ENCODE data around the gene DUOXA1.
A peak's percentile ranks its signal among the peaks of the same experiment; 100 is the strongest.

DUOXA1 gene

DNA sequence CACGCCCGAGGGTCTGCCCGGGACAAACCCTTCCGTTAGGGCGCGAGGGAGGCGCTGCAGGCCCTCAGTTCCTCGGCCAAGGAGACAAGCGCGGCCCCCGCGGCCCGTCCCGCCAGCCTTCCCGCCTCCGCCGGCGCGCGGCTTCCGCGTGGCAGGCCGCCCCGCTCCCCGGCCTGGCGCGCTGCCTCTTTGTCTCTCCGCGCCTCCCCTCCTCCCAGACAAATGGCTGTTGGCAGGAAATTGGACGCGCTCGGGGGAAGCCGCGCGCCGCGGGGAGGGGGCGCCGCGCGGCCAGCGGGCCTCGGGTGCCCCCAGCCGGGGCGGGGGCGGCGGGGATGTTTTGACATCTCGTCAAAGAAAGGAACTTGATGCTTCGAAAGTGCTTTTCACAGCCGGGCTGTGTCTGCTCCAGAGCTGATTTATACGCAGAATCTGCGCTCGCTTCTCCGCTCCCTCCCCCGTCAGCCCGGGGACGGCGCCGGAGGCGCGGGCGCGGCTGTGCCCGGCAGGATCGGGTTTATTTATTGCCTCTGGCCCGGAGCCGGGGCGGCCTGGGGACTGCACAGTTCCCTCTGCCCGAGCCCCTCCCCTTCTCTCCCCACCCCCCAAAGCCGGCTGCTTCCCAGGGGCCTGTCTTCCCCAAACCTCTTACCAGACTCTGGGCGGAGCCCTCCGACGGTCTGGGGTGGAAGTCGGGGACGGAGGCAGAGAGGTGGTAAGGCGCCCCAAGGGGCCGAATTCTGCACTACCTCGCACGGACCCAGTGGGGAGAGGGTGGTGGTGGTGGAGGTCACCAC is 37.4 kb upstream of the DUOXA1 start:
- TF ChIP-seq SIN3A (IDR thresholded peaks at IDR 0.05; ENCODE audit: borderline replicate concordance, insufficient read depth, low read length) (no peak), FOXP2 (optimal IDR thresholded peaks at IDR 0.05; ENCODE audit: borderline replicate concordance, extremely low read depth, extremely low read length, insufficient read depth) (peak; percentile 34), TAF1 (IDR thresholded peaks at IDR 0.05; ENCODE audit: borderline replicate concordance, insufficient read depth, low read length) (no peak)

DNA sequence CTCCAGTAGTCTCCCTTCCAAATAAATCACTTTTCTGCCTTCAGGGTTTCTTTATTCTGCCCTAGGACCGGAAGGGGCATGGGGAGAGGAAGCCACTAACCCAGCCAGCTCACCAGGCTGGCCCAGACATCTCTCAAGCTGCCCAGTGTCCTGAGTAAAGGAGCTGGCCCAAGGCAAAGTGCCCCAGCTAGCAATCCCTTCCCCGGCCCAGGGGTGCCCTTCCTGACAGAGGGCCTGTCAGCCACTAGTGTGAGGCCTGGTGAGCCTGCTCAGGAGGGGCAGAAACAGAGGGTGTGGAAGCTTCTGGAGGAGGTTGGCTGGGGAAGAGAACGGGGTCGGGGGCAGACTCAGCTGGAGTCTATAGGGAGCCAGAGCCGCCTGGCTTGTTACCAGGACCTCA is 35.9 kb upstream of the DUOXA1 start:
- TF ChIP-seq TAF1 (IDR thresholded peaks at IDR 0.05; ENCODE audit: borderline replicate concordance, insufficient read depth, low read length) = no peak
- no peak for TF ChIP-seq SIN3A (IDR thresholded peaks at IDR 0.05; ENCODE audit: borderline replicate concordance, insufficient read depth, low read length)
- TF ChIP-seq FOXP2 (optimal IDR thresholded peaks at IDR 0.05; ENCODE audit: borderline replicate concordance, extremely low read depth, extremely low read length, insufficient read depth) = no peak
- TF ChIP-seq, protein P1, sequence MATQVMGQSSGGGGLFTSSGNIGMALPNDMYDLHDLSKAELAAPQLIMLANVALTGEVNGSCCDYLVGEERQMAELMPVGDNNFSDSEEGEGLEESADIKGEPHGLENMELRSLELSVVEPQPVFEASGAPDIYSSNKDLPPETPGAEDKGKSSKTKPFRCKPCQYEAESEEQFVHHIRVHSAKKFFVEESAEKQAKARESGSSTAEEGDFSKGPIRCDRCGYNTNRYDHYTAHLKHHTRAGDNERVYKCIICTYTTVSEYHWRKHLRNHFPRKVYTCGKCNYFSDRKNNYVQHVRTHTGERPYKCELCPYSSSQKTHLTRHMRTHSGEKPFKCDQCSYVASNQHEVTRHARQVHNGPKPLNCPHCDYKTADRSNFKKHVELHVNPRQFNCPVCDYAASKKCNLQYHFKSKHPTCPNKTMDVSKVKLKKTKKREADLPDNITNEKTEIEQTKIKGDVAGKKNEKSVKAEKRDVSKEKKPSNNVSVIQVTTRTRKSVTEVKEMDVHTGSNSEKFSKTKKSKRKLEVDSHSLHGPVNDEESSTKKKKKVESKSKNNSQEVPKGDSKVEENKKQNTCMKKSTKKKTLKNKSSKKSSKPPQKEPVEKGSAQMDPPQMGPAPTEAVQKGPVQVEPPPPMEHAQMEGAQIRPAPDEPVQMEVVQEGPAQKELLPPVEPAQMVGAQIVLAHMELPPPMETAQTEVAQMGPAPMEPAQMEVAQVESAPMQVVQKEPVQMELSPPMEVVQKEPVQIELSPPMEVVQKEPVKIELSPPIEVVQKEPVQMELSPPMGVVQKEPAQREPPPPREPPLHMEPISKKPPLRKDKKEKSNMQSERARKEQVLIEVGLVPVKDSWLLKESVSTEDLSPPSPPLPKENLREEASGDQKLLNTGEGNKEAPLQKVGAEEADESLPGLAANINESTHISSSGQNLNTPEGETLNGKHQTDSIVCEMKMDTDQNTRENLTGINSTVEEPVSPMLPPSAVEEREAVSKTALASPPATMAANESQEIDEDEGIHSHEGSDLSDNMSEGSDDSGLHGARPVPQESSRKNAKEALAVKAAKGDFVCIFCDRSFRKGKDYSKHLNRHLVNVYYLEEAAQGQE (IDR thresholded peaks at IDR 0.05; ENCODE audit: insufficient read depth in 1 of 2, low read depth in 2 of 2, low read length in 2 of 2) = no peak
- no peak for TF ChIP-seq POLR2AphosphoS5 (IDR thresholded peaks at IDR 0.05; ENCODE audit: low read depth, low read length)

DNA sequence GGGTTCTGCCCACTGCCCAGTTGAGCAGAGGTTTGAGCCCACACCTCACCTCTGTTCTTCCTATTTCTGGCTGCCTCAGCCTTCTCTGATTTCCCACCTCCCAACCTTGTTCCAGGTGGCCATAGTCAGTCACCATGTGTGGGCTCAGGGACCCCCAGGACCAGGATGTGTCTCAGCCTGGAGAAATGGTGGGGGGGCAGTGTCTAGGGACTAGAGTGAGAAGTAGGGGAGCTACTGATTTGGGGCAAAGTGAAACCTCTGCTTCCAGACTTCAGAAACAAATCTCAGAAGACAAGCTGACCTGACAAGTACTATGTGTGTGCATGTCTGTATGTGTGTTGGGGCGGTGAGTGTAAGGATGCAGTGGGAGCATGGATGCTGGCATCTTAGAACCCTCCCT is 35.2 kb upstream of the DUOXA1 start:
- TF ChIP-seq TAF1 (IDR thresholded peaks at IDR 0.05; ENCODE audit: borderline replicate concordance, insufficient read depth, low read length) (no peak), FOXP2 (optimal IDR thresholded peaks at IDR 0.05; ENCODE audit: borderline replicate concordance, extremely low read depth, extremely low read length, insufficient read depth) (no peak), SIN3A (IDR thresholded peaks at IDR 0.05; ENCODE audit: borderline replicate concordance, insufficient read depth, low read length) (no peak)
- TF ChIP-seq, protein P1 (IDR thresholded peaks at IDR 0.05; ENCODE audit: insufficient read depth in 1 of 2, low read depth in 2 of 2, low read length in 2 of 2) = no peak

GRCh38 chr15:45163508-45163856 is 33.8 kb upstream of the DUOXA1 start:
- TF ChIP-seq TAF1 (IDR thresholded peaks at IDR 0.05; ENCODE audit: borderline replicate concordance, insufficient read depth, low read length) (no peak), FOXP2 (optimal IDR thresholded peaks at IDR 0.05; ENCODE audit: borderline replicate concordance, extremely low read depth, extremely low read length, insufficient read depth) (no peak), POLR2AphosphoS5 (IDR thresholded peaks at IDR 0.05; ENCODE audit: low read depth, low read length) (no peak)
- TF ChIP-seq, protein P1 (IDR thresholded peaks at IDR 0.05; ENCODE audit: insufficient read depth in 1 of 2, low read depth in 2 of 2, low read length in 2 of 2) = no peak

DNA sequence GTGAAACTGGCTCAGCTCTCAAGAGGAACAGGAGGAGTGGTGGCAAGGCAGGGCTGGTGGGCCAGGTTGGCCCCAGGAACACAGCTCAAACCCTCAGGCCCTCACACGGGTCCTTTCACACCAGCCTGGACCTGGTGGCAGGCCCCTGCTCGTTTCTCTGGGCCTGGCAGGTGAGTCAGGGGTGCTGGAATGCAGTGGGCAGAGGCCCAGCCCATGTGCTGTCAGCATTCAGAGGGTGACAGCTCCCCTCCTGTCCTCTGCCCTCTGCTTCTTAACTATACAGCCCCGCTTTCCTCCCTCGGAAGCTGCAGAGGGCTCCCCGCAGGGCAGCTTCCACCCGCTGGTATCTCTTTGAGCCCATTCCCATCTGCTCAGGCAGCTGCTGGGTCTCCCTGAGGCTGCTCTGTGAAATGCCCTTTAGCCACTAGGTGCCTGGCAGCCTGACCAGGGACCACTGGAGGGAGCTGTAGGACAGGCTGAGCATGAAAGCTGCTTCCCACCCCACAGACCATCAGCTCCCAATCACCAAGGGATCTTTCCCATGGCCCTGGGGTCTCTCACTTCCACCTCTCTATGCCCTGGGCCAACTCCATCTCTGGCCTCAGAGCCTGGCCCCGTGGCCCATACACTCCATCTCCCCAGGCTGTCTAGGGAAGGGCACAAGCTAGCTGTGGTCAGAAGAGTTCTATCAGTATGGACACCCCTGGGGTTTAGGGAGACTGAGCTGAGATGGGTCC is 33.3 kb upstream of the DUOXA1 start:
- TF ChIP-seq FOXP2 (optimal IDR thresholded peaks at IDR 0.05; ENCODE audit: borderline replicate concordance, extremely low read depth, extremely low read length, insufficient read depth) = peak; percentile 46
- TF ChIP-seq SIN3A (IDR thresholded peaks at IDR 0.05; ENCODE audit: borderline replicate concordance, insufficient read depth, low read length) = no peak

DNA sequence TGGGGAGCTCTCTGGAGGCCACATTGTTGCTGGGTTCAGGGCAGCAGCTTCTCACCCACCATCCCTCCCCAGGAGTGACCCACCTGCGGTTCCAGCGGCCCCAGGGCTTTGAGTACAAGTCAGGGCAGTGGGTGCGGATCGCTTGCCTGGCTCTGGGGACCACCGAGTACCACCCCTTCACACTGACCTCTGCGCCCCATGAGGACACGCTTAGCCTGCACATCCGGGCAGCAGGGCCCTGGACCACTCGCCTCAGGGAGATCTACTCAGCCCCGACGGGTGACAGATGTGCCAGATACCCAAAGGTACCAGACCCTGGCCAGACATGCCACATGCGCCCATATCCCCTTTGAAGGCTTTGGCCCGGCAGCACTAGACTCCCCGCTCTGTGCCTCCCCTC is 32.0 kb upstream of the DUOXA1 start:
- TF ChIP-seq TAF1 (IDR thresholded peaks at IDR 0.05; ENCODE audit: borderline replicate concordance, insufficient read depth, low read length) (no peak), FOXP2 (optimal IDR thresholded peaks at IDR 0.05; ENCODE audit: borderline replicate concordance, extremely low read depth, extremely low read length, insufficient read depth) (no peak), SIN3A (IDR thresholded peaks at IDR 0.05; ENCODE audit: borderline replicate concordance, insufficient read depth, low read length) (no peak), POLR2AphosphoS5 (IDR thresholded peaks at IDR 0.05; ENCODE audit: low read depth, low read length) (no peak)
- TF ChIP-seq, protein P1 (IDR thresholded peaks at IDR 0.05; ENCODE audit: insufficient read depth in 1 of 2, low read depth in 2 of 2, low read length in 2 of 2) = no peak
